GM21529 (cell line): Measurements from ENCODE around the gene SLC30A2.

ENCODE experiments used
- ATAC-seq: cut with Tn5 transposase; IDR thresholded peaks from one replicate; pipeline ENCODE4 v1.9.1; 2021; ENCODE audit not compliant: unreplicated experiment

The SLC30A2 gene

GRCh38 chr1:26070296-26070962 is 24.5 kb upstream of the SLC30A2 start:
- no peak for ATAC-seq

DNA sequence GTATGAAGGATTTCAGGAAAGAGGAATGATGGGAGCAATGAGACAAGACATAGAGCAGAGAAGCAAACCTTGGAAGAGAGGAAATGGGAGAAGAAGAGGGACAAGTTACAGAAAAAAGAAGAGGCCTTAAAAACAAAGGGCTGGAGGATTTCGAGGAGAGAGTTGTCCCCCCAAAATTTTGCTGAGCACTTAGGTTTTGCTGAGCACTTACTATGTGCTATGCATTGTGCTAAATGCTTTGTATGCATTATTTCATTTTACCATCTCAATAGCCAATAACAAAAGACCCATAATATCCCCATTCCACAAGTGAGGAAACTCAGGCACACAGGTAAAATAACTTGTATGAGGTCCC is 24.0 kb upstream of the SLC30A2 start:
- ATAC-seq, result no peak

GRCh38 chr1:26067432-26067911 is 21.6 kb upstream of the SLC30A2 start, which contains the start of gene TRIM63:
TRIM63 (minus strand) TSS chr1:26067630; CDS start chr1:26067494, 136 bp downstream.
- no peak for ATAC-seq

GRCh38 chr1:26066857-26067256 is 20.9 kb upstream of the SLC30A2 start:
- no peak for ATAC-seq

DNA sequence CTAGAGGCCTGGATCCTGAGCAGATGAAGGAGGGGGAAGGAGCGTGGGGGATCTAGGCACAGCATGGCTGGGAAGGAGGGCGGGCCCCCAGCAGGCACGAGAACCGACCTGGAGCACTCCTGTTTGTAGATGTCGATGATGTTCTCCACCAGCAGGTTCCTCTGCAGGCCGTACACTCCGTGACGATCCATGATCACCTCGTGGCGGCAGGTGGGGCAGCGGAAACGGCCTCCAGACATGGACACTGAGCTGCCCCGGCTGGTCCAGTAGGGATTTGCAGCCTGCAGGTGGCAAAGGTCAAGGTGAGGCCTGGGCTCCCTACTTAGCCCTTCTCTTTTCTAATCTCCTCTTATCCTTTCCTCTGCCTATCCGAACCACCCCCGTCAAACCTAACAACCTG is 20.2 kb upstream of the SLC30A2 start:
- ATAC-seq, result no peak

DNA sequence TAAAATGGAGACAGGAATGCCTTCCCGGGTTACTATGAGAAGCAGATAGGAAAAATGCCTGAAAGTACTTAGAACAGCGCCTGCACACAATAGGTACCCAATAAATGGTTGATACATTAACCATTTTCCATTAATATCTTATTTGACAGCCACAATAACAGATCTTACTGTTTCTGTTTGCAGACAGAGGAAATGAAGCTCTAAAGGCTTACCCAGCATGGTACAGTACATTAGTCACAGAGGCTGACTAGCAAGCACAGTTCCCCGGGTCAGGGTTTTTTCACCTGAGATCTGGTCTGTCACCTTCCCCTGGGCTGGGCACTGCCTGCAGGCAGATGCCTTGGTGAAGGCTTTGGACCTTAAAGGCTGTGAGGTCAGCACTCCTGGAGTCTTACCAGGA is 18.6 kb upstream of the SLC30A2 start:
- no peak for ATAC-seq

GRCh38 chr1:26060832-26061574 is 15.1 kb upstream of the SLC30A2 start:
- no peak for ATAC-seq

DNA sequence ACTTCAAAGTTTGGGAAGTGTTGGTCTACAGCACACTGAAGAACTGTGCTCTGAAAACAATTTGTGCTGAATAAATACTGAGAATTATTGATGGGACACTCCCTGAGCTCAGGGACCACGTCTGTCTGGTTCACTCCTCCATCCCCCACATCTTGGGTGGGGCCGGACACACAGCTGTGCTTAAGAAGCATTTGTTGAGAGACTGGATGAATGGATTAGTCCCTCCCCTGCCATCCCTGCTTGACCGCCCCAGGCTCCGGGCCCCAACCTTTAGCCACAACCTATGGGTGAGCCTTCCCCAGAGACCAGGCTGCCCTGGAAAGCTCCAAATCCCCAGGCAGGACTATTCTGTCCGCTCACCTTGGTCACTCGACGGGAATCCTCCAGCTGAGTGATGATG is 14.0 kb upstream of the SLC30A2 start:
- no peak for ATAC-seq

GRCh38 chr1:26058052-26058595 is 12.2 kb upstream of the SLC30A2 start:
- ATAC-seq, result no peak

DNA sequence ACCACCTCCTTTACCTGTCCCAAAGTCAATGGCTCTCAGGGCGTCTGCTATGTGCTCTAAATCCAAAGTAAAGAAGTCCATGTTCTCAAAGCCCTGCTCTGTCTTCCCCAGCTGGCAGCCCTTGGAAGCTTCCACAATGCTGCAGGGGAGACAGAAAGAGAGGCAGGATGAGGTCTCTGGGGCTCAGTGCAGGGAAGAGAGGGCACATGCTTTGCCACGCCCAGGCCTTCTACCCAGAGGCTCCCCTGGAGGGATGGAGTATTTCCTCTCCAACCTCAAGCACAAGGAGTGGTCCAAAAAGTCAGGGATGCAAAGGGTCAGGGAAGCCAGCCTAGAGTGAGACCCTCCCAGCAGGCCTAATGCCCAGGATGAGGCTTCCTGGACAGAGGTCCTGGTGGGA is 11.3 kb upstream of the SLC30A2 start:
- no peak for ATAC-seq

- no peak for ATAC-seq
Observed at GRCh38 chr1:26055041-26055440, 9.1 kb upstream of the SLC30A2 start.

- ATAC-seq, result no peak
Observed at GRCh38 chr1:26053718-26054560, 8.0 kb upstream of the SLC30A2 start.

GRCh38 chr1:26050248-26050640 is 4.3 kb upstream of the SLC30A2 start:
- ATAC-seq, result no peak

DNA sequence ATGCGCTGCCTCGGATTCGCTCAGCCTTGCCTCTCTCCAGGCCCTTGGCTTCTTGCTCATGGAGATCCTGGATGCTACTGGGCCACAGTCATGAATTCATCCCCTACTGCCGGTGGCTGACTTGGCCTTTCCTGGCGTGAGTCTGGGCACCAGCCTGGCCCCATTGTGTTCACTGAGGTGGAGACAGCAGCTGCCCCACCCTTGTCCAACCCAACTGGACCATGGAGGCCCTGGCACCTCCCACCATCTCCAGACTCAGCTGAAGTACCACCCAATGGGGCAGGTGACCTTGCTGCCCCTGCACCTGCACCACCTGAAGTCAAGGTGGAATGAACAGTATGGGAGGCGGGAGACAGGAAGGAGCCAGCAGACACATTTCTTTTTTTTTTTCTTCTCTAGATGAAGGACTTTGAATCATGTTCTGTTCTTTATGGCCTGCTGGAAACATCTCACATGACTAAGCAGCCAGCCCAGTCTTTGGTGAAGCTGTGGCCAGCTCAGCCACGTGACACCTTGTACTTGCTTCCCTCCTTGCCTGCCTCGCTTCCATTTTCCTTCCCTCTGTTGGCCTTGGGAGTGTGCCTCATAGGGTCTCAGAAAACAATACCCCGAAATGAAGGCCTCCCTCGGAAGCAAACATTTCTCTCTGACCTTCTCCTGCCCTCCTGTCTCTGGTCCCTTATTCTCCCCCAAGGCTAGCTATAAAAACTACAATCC is 3.8 kb upstream of the SLC30A2 start:
- ATAC-seq, result no peak

- ATAC-seq, result no peak
Observed at GRCh38 chr1:26047278-26047874, 1.5 kb upstream of the SLC30A2 start.

- no peak for ATAC-seq
Observed at GRCh38 chr1:26046246-26047095, 553 bp upstream of the SLC30A2 start.

- ATAC-seq, result no peak
Observed at GRCh38 chr1:26044971-26045721, 772 bp downstream of the SLC30A2 start.

- no peak for ATAC-seq
Observed at GRCh38 chr1:26044414-26044813, 1.5 kb downstream of the SLC30A2 start.

DNA sequence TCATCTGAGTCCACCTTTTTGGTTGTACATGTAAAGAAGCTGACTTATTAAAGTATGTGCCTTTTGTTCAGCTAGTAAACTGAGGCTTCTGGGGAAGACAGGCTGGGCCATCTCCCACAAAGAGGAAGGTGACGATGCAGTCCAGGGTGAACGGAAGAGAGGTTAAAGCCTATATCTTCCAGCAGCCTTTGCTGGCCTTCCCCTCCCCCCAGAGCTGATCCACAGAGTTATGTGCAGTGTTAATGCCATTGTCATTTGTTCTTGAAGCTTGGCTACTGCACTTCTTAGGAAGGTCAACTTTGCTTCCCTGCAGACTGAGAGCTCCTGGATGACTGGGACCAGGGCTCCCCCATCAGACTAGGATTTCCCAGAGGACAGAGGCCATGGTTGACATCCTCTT is 2.2 kb downstream of the SLC30A2 start:
- no peak for ATAC-seq
